Tibial artery (tissue), 4 donors: ENCODE data around the gene KCNK5.

Experiments
- DNase-seq, 2 donors: peaks; one replicate each; pipeline ENCODE4 v3.0.0-alpha.2; 2019
- H3K27ac ChIP-seq, 2 donors: fragments of 200-600 bp; sonication (generic) in 1 of 2; 1 replicate in 1 of 2; 2 replicates in 1 of 2; pipeline ENCODE4 v1.5.1; 2018 to 2019; ENCODE audit warnings: mild to moderate bottlenecking in 1 of 2
- H3K27me3 ChIP-seq, 2 donors: fragments of 200-600 bp; sonication (generic) in 1 of 2; one replicate each; pipeline versions ENCODE4 v1.5.1 to v1.6.0; 2016 to 2019
- H3K36me3 ChIP-seq, 3 donors: fragments of 200-600 bp; sonication (generic) in 2 of 3; one replicate each; pipeline ENCODE4 v1.5.1; 2016 to 2019; ENCODE audit warnings: mild to moderate bottlenecking in 2 of 3
- H3K4me1 ChIP-seq, 4 donors: fragments of 200-600 bp; sonication (generic) in 2 of 4; 1 replicate in 3 of 4; 2 replicates in 1 of 4; pipeline ENCODE4 v1.5.1; 2016 to 2019
- H3K4me3 ChIP-seq, 2 donors: fragments of 200-600 bp; sonication (generic) in 1 of 2; 1 replicate in 1 of 2; 2 replicates in 1 of 2; pipeline ENCODE4 v1.5.1; 2018 to 2019; ENCODE audit warnings: mild to moderate bottlenecking in 2 of 2
- H3K9me3 ChIP-seq, 3 donors: fragments of 200-600 bp; sonication (generic) in 1 of 3; one replicate each; pipeline ENCODE4 v1.5.1; 2016 to 2019
- intact Hi-C: fragments of 100-400 bp; cut with DNase I; formaldehyde crosslinking; loops from one replicate; pipeline ENCODE4 v1.15.0; 2023; ENCODE audit warnings: low total_unique reads
- TF ChIP-seq, protein P1 (sequence below), 2 experiments: fragments of 200-600 bp in 1 of 2; fragments of 450-650 bp in 1 of 2; IDR thresholded peaks; one replicate each; pipeline ENCODE4 v1.5.1; 2017 to 2019; ENCODE audit warnings: antibody characterized with exemption in 2 of 2, mild to moderate bottlenecking in 1 of 2, moderate library complexity in 1 of 2

KCNK5 gene

DNA sequence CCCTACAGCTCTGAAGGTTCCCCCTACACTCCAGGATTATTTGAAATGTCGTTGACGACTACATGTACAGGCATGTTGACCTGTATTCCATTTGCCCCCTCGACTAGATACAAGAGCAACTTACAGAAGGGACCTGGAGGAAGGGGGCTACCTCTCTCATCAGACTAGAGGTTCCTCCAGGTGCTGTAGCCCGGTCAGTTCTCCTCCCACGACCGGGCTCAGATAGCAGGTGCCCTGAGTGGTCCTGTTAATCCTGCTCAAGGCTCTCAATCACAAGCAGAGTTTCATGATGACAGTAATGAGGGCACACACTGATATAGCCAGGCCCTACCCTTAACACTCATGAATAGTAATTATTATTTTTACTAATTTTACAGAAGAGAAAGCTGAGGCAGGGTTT lies 36.5 kb downstream of the KCNK5 start:
- no peaks in the 10 kb centered on the region for H3K27me3 ChIP-seq
- peaks cover 0 to 14% (median 0%) of the 10 kb centered on the region in 3 donors for H3K36me3 ChIP-seq
- H3K9me3 ChIP-seq: no peaks in the 10 kb centered on the region
- H3K4me3 ChIP-seq: no peak overlapping the region
- no peak overlapping the region for H3K27ac ChIP-seq
- no peaks in the 10 kb centered on the region for H3K4me1 ChIP-seq
- intact Hi-C loops: no loop called here
- TF ChIP-seq, protein P1, sequence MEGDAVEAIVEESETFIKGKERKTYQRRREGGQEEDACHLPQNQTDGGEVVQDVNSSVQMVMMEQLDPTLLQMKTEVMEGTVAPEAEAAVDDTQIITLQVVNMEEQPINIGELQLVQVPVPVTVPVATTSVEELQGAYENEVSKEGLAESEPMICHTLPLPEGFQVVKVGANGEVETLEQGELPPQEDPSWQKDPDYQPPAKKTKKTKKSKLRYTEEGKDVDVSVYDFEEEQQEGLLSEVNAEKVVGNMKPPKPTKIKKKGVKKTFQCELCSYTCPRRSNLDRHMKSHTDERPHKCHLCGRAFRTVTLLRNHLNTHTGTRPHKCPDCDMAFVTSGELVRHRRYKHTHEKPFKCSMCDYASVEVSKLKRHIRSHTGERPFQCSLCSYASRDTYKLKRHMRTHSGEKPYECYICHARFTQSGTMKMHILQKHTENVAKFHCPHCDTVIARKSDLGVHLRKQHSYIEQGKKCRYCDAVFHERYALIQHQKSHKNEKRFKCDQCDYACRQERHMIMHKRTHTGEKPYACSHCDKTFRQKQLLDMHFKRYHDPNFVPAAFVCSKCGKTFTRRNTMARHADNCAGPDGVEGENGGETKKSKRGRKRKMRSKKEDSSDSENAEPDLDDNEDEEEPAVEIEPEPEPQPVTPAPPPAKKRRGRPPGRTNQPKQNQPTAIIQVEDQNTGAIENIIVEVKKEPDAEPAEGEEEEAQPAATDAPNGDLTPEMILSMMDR (IDR thresholded peaks at IDR 0.05): no peak
- no peak for DNase-seq

DNA sequence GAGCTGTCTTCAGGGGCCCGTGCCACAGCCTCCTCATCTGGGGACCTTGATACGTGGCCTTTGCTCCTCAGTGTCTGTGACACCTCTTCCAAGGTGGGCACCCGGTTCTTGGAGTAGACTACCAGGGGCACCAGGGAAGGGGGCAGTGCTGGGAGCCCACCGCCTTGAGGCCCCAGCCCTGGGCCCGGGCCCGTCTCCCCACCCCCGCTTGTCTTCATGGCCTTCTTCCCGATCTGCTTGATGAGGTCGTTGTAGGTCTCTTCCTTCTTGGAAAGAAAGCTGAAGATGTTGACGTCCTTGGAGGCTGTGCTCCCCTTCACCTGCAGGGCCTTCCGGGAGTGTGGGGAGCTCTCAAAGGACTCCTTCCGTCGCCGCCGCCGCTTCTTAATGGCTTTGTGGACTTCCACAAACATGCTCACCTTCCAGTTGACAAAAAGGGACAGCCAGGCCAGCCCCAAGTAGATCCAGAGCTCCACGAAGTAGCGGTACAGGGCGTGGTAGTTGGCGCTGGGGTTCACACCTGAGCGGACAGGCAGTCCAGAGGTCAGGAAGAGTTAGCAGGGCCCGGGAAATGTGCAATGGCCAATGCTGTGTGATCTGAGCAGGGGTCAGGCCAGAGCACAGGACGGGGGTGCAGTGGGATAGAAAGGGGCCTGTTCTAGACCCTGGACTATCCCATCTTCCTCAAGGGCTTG lies 37.9 kb downstream of the KCNK5 start:
- Histone ChIP-seq H3K9me3 (no peaks in the 10 kb centered on the region), H3K4me1 (no peaks in the 10 kb centered on the region), H3K27ac (no peak overlapping the region), H3K27me3 (no peaks in the 10 kb centered on the region), H3K36me3 (peaks cover 0 to 14% (median 0%) of the 10 kb centered on the region in 3 donors), H3K4me3 (no peak overlapping the region)
- intact Hi-C loops: no loop called here
- TF ChIP-seq, protein P1 (IDR thresholded peaks at IDR 0.05): no peak
- DNase-seq: no peak

DNA sequence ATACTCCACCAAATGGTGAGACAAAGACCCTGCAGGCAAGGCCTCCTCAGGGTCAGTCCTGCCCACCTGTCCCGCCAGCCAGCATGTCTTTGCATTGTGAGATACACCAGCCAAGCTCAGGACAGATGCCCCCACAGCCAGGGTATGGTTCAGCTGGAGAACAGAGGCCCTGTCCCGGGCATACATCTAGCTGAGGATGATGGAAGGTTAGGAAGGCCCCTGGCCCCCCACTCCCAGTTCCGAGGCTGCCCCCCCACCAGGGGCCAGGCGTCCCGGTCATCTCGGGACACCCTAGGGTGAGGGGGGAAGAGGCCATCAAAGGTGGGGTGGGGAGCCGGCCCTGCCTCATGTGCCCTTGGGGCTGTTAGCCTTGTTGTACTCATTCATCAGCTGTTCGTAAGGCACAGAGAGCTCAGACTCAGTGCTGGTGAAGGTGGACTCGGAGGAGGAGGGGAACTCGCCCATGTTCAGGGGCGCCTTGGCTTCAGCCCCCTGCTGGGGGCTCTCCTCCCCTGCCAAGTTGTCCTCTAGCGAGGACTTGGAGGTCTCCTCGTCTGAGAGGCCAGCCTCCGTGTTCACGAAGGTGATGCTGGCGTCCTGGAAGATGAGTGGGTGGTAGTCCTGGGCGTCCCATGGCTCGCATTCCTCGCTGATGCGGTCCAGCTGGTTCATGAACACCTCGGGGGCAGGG lies 38.6 kb downstream of the KCNK5 start:
- H3K4me3 ChIP-seq: no peak overlapping the region
- intact Hi-C loops: no loop called here
- H3K36me3 ChIP-seq: peaks cover 0 to 14% (median 0%) of the 10 kb centered on the region in 3 donors
- DNase-seq: no peak
- H3K9me3 ChIP-seq: no peaks in the 10 kb centered on the region
- TF ChIP-seq, protein P1 (IDR thresholded peaks at IDR 0.05): no peak
- H3K27ac ChIP-seq: no peak overlapping the region
- H3K4me1 ChIP-seq: no peaks in the 10 kb centered on the region
- H3K27me3 ChIP-seq: no peaks in the 10 kb centered on the region

DNA sequence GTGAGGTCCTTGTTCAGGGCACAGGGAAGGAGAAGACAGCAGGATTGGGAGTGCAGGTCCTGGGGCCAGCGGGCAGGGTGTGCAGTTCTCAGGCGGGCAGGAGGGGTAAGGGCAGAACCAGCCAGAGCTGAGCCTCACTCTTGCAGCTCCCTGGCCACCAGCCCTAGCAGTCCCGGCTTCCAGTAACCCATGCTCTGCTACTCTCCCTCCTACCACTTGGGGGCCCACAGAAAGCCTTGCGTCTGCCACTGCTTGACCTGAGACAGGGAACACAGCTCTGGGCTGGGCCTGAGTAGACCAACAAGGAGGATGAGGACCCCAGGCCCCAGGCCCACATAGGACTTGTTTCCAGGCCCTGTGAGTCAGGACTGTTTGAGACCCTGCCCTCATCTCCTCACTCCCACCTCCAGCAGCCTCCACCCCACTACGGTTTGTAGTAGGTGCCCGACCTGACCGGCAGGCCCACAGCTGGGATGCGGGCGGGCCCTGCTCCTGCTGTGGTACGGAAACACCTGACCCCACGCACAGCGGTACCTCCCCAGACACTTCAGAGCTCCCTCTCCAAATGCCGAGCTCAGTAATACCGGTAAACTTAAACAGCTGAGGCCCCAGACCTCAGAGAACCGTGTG lies 39.2 kb downstream of the KCNK5 start:
- H3K4me1 ChIP-seq: no peaks in the 10 kb centered on the region
- intact Hi-C loops: no loop called here
- H3K27me3 ChIP-seq: no peaks in the 10 kb centered on the region
- H3K27ac ChIP-seq: no peak overlapping the region
- H3K9me3 ChIP-seq: no peaks in the 10 kb centered on the region
- H3K4me3 ChIP-seq: no peak overlapping the region
- H3K36me3 ChIP-seq: peaks cover 0 to 14% (median 0%) of the 10 kb centered on the region in 3 donors
- peak; percentile 48 to 75 for DNase-seq
- TF ChIP-seq, protein P1 (IDR thresholded peaks at IDR 0.05): peak in 1 of 2 experiments; percentile 30

DNA sequence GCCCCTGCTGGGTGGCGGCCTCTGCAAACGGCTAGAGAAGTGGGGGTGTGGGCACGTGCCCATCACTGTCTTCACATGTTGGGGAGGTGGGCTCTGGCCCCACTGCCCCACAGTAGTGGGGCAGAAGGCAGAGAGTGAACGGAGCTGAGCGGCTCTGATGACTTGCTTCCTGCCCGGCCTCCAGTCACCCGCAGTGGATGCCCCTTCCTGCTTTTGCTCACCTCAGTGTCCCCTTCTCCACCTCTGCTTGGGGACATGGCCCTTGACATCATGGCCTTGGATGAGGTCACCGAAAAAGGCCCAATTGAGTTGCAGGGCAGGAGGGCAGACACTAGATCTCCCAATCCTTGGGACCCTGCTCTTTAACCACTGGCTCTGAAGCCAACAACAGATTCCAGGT lies 40.1 kb downstream of the KCNK5 start:
- intact Hi-C loops: no loop called here

More for the DNA sequence above, 40.1 kb downstream of the KCNK5 start:
- no peak for DNase-seq
- H3K9me3 ChIP-seq: no peaks in the 10 kb centered on the region
- peaks cover 0 to 13% (median 0%) of the 10 kb centered on the region in 3 donors for H3K36me3 ChIP-seq
- no peaks in the 10 kb centered on the region for H3K27me3 ChIP-seq
- H3K4me1 ChIP-seq: no peaks in the 10 kb centered on the region
- no peak overlapping the region for H3K4me3 ChIP-seq
- TF ChIP-seq, protein P1 (IDR thresholded peaks at IDR 0.05): no peak
- H3K27ac ChIP-seq: no peak overlapping the region
